Measurements from ENCODE around the gene CLSTN2.

DNA sequence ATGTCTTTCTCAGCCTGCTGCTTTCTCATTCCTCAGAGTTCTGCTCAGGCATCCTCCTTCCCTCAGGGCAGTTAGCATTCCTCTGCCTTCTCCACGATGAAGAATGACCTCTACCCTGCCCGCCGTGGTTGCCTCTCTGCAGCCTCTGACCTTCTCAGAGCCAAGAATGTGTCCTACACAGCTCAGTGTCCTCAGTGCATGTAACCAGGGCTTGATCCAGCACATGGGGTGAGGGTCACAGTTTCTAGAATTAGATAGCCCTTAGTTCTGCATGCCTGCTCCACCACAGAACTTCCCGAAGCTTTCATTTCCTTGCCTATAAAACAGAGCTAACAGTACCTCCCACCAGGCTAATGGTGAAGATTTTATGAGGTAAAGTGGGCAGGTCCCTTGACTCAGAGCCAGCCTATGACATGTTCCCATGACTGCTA is 182.1 kb downstream of the CLSTN2 start:
- TF ChIP-seq POLR2AphosphoS5 (IDR thresholded peaks at IDR 0.05; ENCODE audit: low read depth, low read length): no peak
- TF ChIP-seq, protein P1, sequence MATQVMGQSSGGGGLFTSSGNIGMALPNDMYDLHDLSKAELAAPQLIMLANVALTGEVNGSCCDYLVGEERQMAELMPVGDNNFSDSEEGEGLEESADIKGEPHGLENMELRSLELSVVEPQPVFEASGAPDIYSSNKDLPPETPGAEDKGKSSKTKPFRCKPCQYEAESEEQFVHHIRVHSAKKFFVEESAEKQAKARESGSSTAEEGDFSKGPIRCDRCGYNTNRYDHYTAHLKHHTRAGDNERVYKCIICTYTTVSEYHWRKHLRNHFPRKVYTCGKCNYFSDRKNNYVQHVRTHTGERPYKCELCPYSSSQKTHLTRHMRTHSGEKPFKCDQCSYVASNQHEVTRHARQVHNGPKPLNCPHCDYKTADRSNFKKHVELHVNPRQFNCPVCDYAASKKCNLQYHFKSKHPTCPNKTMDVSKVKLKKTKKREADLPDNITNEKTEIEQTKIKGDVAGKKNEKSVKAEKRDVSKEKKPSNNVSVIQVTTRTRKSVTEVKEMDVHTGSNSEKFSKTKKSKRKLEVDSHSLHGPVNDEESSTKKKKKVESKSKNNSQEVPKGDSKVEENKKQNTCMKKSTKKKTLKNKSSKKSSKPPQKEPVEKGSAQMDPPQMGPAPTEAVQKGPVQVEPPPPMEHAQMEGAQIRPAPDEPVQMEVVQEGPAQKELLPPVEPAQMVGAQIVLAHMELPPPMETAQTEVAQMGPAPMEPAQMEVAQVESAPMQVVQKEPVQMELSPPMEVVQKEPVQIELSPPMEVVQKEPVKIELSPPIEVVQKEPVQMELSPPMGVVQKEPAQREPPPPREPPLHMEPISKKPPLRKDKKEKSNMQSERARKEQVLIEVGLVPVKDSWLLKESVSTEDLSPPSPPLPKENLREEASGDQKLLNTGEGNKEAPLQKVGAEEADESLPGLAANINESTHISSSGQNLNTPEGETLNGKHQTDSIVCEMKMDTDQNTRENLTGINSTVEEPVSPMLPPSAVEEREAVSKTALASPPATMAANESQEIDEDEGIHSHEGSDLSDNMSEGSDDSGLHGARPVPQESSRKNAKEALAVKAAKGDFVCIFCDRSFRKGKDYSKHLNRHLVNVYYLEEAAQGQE (IDR thresholded peaks at IDR 0.05; ENCODE audit: low read depth): no peak
- TF ChIP-seq POLR2A (IDR thresholded peaks at IDR 0.05; ENCODE audit: borderline replicate concordance, extremely low read depth, insufficient read depth, insufficient read length): no peak
- TF ChIP-seq, protein P2, sequence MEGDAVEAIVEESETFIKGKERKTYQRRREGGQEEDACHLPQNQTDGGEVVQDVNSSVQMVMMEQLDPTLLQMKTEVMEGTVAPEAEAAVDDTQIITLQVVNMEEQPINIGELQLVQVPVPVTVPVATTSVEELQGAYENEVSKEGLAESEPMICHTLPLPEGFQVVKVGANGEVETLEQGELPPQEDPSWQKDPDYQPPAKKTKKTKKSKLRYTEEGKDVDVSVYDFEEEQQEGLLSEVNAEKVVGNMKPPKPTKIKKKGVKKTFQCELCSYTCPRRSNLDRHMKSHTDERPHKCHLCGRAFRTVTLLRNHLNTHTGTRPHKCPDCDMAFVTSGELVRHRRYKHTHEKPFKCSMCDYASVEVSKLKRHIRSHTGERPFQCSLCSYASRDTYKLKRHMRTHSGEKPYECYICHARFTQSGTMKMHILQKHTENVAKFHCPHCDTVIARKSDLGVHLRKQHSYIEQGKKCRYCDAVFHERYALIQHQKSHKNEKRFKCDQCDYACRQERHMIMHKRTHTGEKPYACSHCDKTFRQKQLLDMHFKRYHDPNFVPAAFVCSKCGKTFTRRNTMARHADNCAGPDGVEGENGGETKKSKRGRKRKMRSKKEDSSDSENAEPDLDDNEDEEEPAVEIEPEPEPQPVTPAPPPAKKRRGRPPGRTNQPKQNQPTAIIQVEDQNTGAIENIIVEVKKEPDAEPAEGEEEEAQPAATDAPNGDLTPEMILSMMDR (IDR thresholded peaks at IDR 0.05 in 2 of 3, conservative IDR thresholded peaks at IDR 0.05 in 1 of 3; ENCODE audit: borderline replicate concordance in 1 of 3, insufficient read depth in 1 of 3, low read depth in 2 of 3, low read length in 2 of 3): no peak
- no peak for TF ChIP-seq SIN3A (IDR thresholded peaks at IDR 0.05; ENCODE audit: low read depth)
- no peak for TF ChIP-seq RAD21 (IDR thresholded peaks at IDR 0.05; ENCODE audit: low read depth)
- TF ChIP-seq CEBPB (IDR thresholded peaks at IDR 0.05; ENCODE audit: low read depth): no peak
- TF ChIP-seq TCF7L2 (IDR thresholded peaks at IDR 0.05; ENCODE audit: borderline replicate concordance, extremely low read depth, insufficient read depth, insufficient read length): no peak

Measured in HCT116 (cell line).